Myocyte (in vitro differentiated cells): ENCODE measurements around the gene DMD. TPM values are rescaled to one million over a fixed set of nuclear protein-coding genes. Genes with fewer than 3 reads are reported as not detected.
"Not testable (repeated sequence)": the region's sequence is repeated elsewhere in the genome, so short reads cannot be mapped to it uniquely, and the experiment has no call there.

ENCODE experiments used
- DNase-seq: peaks from one replicate; pipeline ENCODE4 v3.0.0-alpha.2; 2012; ENCODE audit warnings: low read depth
- total RNA-seq: library from RNA; depleted of rRNA; stranded (reverse); fragments of >200 nt; gene quantifications from 2 replicates; pipeline ENCODE4 v1.2.3, GENCODE V29; 2014

The DMD gene
- total RNA-seq, 1 donor from 2014 or later, result 123 TPM

GRCh38 chrX:31464306-31464915, 1746.9 kb downstream of the DMD start:
- DNase-seq, result no peak

DNA sequence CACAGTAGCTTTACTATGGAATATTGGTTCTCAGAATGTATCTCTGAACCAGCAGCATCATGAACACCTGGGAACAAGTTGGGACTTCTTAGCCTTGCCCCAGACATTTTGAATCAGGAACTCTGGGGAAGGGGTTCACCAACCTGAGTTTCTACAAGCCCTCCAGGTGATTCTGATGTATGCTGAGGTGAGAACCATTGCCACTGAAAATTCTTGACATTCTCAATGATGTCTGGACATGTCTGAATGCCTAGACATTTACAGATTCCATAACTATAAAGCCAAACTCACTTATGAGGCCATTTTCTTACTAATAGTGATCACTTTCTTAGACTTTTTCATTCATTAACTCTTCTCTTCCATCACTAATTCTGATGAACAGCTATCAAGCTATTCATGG, 1750.1 kb downstream of the DMD start:
- no peak for DNase-seq

DNA sequence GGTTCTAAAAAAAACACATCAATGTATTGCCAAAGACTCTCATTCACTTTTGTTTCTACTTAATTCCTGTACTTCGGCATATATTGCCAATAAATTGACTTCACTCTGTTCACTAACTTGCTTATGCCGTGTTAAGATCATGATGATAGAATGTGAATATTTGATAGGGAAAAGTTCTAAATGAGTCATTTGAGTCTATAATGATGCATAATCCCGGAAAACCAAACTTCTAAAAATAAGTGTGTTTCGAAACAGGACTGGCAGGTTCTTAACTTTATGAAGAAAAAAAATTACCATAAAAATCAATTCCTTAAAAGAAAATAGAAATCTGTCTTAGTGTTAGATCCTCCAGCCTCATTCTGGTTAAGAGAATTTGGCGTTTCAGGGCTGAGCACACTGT, 1752.0 kb downstream of the DMD start:
- no peak for DNase-seq

DNA sequence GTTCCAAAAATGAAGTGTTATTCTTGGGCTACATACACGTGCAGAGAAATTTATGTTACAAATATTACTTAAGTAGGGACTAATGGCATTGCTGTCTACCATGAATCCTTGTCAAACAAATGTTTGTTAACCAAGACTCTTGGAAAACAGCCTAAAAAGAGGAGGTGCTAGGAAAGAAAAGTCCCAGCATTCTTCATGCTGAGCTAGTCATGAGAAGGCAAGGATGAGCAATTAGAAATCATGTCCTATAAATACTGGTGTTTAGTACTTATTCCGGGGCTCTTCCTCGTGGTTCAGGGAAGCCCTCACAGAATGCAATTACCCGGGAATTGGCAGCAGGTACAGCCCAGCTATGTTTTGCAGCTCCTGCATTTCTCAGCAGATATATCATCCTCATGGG, 1761.4 kb downstream of the DMD start:
- DNase-seq, result peak; percentile 35

GRCh38 chrX:31449081-31449480, 1762.3 kb downstream of the DMD start:
- no peak for DNase-seq

- peak; percentile 19 for DNase-seq
Measured at GRCh38 chrX:31445542-31445941, 1765.8 kb downstream of the DMD start.

DNA sequence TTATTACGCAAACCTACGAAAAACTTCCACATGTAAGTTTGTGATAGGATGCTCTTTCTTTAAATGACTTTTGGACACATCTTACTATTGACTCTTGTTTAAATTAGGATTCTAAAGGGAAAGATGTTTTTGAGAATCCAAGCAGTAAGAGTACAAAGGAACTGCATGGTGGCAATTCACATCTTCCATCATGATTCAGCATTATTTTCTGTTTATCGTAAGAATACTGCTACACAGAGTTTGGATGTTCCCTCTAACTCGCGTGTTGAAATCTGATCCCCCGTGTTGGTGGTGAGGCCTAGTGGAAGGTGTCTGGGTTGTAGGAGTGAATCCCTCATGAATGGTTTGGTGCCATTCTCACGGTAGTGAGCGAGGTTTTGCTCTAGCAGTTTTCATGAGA, 1767.7 kb downstream of the DMD start:
- no peak for DNase-seq

GRCh38 chrX:31440546-31440945, 1770.8 kb downstream of the DMD start:
- peak; percentile 18 for DNase-seq

GRCh38 chrX:31436424-31436823, 1774.9 kb downstream of the DMD start:
- DNase-seq, result no peak

DNA sequence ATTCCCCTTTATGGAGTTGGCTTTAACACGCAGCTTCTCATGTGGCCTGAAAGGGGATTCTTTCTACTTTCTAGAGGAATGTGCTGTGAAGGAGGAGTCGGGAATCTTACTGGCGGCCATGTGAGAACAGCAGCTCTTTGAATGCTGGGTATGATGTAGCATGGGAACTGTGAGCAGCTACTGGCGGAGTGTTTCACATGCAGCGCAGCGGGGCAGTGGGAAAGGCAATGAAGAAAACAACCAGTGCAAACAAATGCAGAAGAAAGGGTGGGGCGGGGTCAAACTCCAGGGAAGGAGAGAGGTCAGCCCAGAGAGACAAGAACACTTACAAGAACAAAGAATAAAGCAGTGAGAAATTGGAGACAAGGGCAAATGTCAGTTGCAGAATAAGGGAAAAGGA, 1775.8 kb downstream of the DMD start:
- DNase-seq, result no peak

DNA sequence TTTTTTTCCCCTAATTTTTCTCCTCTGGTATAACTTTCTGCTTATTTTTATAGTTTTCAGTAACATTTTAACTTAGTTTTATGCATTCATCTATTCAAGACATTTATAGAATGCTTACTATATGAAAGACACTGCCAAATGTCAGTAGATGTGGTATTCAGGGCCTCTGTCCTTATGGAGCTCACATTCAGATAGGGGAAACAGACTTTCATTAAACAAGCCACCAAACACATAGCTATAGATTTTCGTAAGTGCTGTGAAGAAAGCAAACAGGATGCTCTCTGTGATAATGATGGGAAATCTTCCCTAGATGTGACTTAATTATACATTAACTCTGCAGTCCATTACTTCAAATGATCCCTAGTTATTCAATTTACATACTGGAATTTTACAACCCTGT, 1777.5 kb downstream of the DMD start:
- DNase-seq, result no peak

GRCh38 chrX:31429915-31430314, 1781.4 kb downstream of the DMD start:
- DNase-seq, result no peak

- peak; percentile 41 for DNase-seq
Measured at GRCh38 chrX:31423609-31424189, 1787.7 kb downstream of the DMD start.

- no peak for DNase-seq
Measured at GRCh38 chrX:31421441-31421840, 1789.9 kb downstream of the DMD start.

DNA sequence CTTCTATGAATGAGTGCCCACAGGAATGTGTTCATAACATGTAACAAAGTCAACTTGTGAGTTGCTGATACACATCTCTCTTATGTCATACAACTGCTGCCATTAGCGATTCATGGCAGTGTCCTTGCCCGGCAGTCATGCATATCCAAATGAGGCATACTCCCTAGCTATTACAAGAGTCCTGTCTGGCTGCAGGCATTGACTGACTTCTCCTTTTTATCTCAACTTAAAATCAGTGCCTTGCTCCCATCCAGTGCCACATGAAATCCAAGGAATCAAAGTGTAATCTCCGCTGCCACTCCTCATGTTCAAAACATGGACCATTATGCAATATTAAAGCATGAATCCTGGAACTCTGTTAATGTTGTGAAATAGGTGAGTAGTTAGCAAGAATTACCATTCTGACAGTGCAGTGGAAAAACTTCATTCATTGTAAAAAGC, 1790.6 kb downstream of the DMD start:
- no peak for DNase-seq

- DNase-seq, result no peak
Measured at GRCh38 chrX:31420302-31420701, 1791.0 kb downstream of the DMD start.

DNA sequence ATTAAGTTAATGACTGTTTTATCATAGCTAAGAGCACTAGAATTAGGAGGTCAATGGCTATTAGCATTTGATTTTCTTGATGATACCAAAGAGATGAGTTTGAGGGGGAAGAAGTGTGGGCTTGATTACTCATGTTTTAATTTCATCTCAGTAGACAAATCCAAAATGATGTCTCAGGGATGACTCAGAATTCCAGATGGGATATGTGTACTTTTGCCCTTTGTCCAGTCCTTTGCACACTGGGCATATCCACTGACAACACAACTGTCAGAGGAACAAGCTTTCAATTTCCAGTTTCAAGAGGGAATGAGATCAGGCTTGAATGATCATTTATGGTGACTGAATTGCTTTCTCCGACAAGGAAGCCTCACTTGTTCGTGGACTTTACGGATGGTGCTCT, 1814.2 kb downstream of the DMD start:
- DNase-seq, result peak; percentile 42

DNA sequence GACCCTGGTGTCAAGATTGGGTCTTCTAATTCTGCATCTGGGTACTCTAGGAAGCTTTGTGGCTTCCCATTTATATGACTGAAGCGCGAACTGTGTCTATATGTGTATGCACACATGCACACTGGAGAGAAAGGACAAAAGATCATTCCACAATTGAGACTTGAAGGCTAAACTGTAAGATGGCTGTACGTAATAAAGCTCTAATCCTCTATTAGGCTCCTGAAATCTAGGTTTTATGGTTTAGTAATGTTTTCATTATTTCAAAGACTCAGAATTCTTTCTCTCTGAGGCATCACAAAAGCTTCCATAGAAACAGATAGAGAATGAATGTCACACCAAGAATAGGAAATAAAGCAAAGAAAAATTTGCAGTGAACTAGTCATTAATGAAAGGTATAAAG, 1818.8 kb downstream of the DMD start:
- DNase-seq, result no peak

GRCh38 chrX:31388946-31389345, 1822.4 kb downstream of the DMD start:
- no peak for DNase-seq

DNA sequence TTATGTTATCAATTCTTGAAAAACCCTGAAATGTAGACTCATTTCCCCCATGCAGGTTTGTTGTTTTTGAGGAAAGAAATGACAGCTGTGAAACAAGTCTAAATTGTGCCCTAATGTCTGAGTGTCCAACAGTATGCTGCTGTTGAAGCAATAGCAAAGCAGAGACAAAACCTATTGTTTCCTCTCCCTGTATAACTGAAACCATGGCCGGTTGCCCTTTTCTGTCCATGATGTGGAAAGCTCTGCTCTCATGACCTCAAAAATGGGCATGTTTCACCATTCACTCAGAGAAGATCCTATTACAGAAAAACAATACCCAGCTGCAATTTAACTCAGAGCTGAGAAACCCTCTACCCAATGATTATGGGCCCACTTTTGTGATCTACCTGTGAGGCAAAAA, 1826.9 kb downstream of the DMD start:
- no peak for DNase-seq

GRCh38 chrX:31383991-31384390, 1827.4 kb downstream of the DMD start:
- DNase-seq, result no peak

DNA sequence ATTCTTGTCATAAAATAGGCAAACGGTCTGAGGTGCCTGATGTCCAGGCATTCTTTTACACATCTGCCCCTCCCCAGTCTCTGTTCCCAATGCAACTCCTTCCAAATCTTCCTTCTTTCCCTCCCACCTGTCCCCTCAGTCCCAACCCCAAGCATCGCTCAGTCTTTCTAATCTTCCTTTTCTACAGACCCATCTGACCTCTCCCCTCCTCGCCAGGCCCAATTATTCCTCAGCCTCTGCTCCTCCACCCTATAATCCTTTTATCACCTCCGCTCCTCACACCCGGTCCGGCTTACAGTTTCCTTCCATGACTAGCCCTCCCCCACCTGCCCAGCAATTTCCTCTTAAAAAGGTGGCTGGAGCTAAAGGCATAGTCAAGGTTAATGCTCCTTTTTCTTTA, 1832.4 kb downstream of the DMD start:
- not testable (repeated sequence) for DNase-seq

DNA sequence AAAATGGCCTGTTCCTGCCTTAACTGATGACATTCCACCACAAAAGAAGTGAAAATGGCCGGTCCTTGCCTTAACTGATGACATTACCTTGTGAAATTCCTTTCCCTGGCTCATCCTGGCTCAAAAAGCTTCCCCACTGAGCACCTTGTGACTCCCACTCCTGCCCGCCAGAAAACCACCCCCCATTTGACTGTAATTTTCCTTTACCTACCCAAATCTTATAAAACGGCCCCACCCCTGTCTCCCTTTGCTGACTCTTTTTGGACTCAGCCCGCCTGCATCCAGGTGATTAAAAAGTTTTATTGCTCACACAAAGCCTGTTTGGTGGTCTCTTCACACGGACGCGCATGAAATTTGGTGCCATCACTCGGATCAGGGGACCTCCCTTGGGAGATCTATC, 1833.5 kb downstream of the DMD start:
- not testable (repeated sequence) for DNase-seq
